H54 (cell line): Measurements from ENCODE around the gene C1QB.

Experiments used
- DNase-seq: peaks from one replicate; pipeline ENCODE4 v3.0.0; 2011; ENCODE audit warnings: low spot score, mixed read lengths; ENCODE audit not compliant: insufficient read length
- FAIRE-seq: peaks from 3 replicates; lab custom pipeline; 2011; peaks lifted over from hg19 to GRCh38; lab: Jason Lieb, UNC
- POLR2A ChIP-seq: IDR thresholded peaks from 2 replicates; pipeline ENCODE4 v1.6.1; 2011; ENCODE audit warnings: low read depth, mild to moderate bottlenecking, low read length

C1QB gene

GRCh38 chr1:22652881-22653316 is at the start of gene C1QB:
Gene C1QB, plus strand, starts transcription at chr1:22653236. Its CDS starts 6,227 bp downstream, at chr1:22659463.
- FAIRE-seq: no peak

GRCh38 chr1:22606161-22606560 is 46.9 kb upstream of the C1QB start:
- no peak for DNase-seq
- FAIRE-seq: no peak
- no peak for TF ChIP-seq POLR2A

More at GRCh38 chr1:22652881-22653316, at the start of gene C1QB:
- TF ChIP-seq POLR2A: no peak
- no peak for DNase-seq

GRCh38 chr1:22607154-22607553 is 45.9 kb upstream of the C1QB start:
- TF ChIP-seq POLR2A: no peak
- DNase-seq: no peak
- no peak for FAIRE-seq

- no peak for DNase-seq
- no peak for TF ChIP-seq POLR2A
- FAIRE-seq: no peak
Observed at GRCh38 chr1:22608361-22608760, 44.7 kb upstream of the C1QB start.

GRCh38 chr1:22609291-22609690 is 43.7 kb upstream of the C1QB start:
- no peak for DNase-seq
- no peak for TF ChIP-seq POLR2A
- FAIRE-seq: no peak

GRCh38 chr1:22611530-22611947 is 41.5 kb upstream of the C1QB start:
- FAIRE-seq (no peak), DNase-seq (peak; percentile 33)
- no peak for TF ChIP-seq POLR2A

GRCh38 chr1:22612671-22613571 is 40.1 kb upstream of the C1QB start:
- FAIRE-seq: no peak
- no peak for TF ChIP-seq POLR2A
- no peak for DNase-seq

- no peak for DNase-seq
- FAIRE-seq: no peak
- TF ChIP-seq POLR2A: no peak
Observed at GRCh38 chr1:22613572-22613918, 39.5 kb upstream of the C1QB start.

- TF ChIP-seq POLR2A: no peak
- no peak for FAIRE-seq
Observed at GRCh38 chr1:22613951-22614350, 39.1 kb upstream of the C1QB start.

GRCh38 chr1:22615886-22616285 is 37.1 kb upstream of the C1QB start:
- DNase-seq (no peak), FAIRE-seq (no peak)
- no peak for TF ChIP-seq POLR2A

More at GRCh38 chr1:22613951-22614350, 39.1 kb upstream of the C1QB start:
- DNase-seq: no peak

- no peak for FAIRE-seq
- DNase-seq: no peak
- TF ChIP-seq POLR2A: no peak
Observed at GRCh38 chr1:22616571-22616970, 36.5 kb upstream of the C1QB start.

GRCh38 chr1:22618056-22618455 is 35.0 kb upstream of the C1QB start:
- TF ChIP-seq POLR2A: no peak
- no peak for FAIRE-seq
- DNase-seq: no peak

- FAIRE-seq: no peak
- TF ChIP-seq POLR2A: no peak
- no peak for DNase-seq
Observed at GRCh38 chr1:22619252-22619651, 33.8 kb upstream of the C1QB start.

- TF ChIP-seq POLR2A: no peak
- DNase-seq (no peak), FAIRE-seq (no peak)
Observed at GRCh38 chr1:22619798-22620197, 33.2 kb upstream of the C1QB start.

GRCh38 chr1:22621761-22622160 is 31.3 kb upstream of the C1QB start:
- DNase-seq (no peak), FAIRE-seq (no peak)
- TF ChIP-seq POLR2A: no peak
